GM12874 (cell line): ENCODE measurements around the gene MLLT10.

ENCODE experiments used
- TF ChIP-seq, protein P1 (sequence below): IDR thresholded peaks from 2 replicates; pipeline ENCODE4 v1.5.1; 2011; ENCODE audit warnings: low read depth, mild to moderate bottlenecking, control low read depth, low read length, moderate library complexity; ENCODE audit not compliant: insufficient read depth

MLLT10 gene

GRCh38 chr10:21688870-21689269, 154.8 kb downstream of the MLLT10 start:
- TF ChIP-seq, protein P1, sequence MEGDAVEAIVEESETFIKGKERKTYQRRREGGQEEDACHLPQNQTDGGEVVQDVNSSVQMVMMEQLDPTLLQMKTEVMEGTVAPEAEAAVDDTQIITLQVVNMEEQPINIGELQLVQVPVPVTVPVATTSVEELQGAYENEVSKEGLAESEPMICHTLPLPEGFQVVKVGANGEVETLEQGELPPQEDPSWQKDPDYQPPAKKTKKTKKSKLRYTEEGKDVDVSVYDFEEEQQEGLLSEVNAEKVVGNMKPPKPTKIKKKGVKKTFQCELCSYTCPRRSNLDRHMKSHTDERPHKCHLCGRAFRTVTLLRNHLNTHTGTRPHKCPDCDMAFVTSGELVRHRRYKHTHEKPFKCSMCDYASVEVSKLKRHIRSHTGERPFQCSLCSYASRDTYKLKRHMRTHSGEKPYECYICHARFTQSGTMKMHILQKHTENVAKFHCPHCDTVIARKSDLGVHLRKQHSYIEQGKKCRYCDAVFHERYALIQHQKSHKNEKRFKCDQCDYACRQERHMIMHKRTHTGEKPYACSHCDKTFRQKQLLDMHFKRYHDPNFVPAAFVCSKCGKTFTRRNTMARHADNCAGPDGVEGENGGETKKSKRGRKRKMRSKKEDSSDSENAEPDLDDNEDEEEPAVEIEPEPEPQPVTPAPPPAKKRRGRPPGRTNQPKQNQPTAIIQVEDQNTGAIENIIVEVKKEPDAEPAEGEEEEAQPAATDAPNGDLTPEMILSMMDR = no peak

GRCh38 chr10:21689881-21690280, 155.8 kb downstream of the MLLT10 start:
- TF ChIP-seq, protein P1 = no peak

GRCh38 chr10:21692916-21693315, 158.9 kb downstream of the MLLT10 start:
- TF ChIP-seq, protein P1 = no peak

GRCh38 chr10:21693418-21693817, 159.4 kb downstream of the MLLT10 start:
- TF ChIP-seq, protein P1 = no peak

DNA sequence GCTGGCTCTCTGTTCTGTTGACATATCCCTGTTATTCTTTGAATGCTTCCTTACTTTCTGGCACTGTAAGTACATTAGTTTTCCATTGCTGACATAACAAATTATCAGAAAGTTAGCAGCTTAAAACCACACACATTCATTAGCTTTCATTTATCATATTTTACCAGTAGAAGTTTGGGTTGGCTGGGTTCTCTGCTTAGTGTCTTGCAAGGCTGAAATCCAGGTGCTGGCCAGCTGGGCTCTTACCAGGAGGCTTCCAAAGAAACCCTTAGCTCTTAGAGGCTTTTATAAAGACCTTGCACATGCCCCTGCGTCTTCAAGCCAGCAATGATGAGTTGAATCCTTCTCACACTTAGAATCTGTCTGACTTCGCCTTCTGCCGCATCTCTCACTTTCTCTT, 160.6 kb downstream of the MLLT10 start:
- TF ChIP-seq, protein P1 = no peak

- TF ChIP-seq, protein P1 = no peak
Measured at GRCh38 chr10:21696302-21696701, 162.3 kb downstream of the MLLT10 start.

GRCh38 chr10:21699575-21699974, 165.5 kb downstream of the MLLT10 start:
- TF ChIP-seq, protein P1 = no peak

DNA sequence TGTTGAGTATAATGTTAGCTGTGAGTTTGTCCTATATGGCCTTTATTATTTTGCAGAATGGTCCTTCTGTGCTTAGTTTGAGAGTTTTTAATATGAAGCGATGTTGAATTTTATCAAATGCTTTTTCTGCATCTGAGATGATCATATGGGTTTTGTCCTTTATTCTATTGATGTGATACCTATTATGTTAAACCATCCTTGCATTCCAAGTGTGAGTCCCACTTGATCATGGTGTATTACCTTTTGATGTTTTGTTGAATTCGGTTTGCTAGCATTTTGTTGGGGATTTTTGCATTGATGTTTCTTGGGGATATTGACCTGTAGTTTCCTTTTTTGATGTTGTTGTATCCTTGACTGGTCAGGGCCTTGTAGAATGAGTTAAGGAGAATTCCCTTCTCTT, 166.4 kb downstream of the MLLT10 start:
- TF ChIP-seq, protein P1 = no peak
